Frontal cortex (tissue), 4 donors: ENCODE results near the gene CARM1. TPM values are rescaled to one million over a fixed set of nuclear protein-coding genes. Genes with fewer than 3 reads are reported as not detected.
"Not testable (repeated sequence)": the region's sequence is repeated elsewhere in the genome, so short reads cannot be mapped to it uniquely, and the experiment has no call there.

Experiments
- DNase-seq, 2 donors: peaks; one replicate each; pipeline ENCODE4 v3.0.0; 2012; ENCODE audit warnings: low spot score in 2 of 2
- FAIRE-seq: peaks from 2 replicates; lab custom pipeline; 2012; peaks lifted over from hg19 to GRCh38; lab: Jason Lieb, UNC
- total RNA-seq: library from RNA; depleted of rRNA; stranded (reverse); fragments of >200 nt; gene quantifications from one replicate; pipeline ENCODE4 v1.2.3, GENCODE V29; 2014
- donor health status: control.
- donor health status: control.
- donor health status: control.

CARM1 gene
- total RNA-seq, 1 donor from 2014 or later, result 18.8 TPM

DNA sequence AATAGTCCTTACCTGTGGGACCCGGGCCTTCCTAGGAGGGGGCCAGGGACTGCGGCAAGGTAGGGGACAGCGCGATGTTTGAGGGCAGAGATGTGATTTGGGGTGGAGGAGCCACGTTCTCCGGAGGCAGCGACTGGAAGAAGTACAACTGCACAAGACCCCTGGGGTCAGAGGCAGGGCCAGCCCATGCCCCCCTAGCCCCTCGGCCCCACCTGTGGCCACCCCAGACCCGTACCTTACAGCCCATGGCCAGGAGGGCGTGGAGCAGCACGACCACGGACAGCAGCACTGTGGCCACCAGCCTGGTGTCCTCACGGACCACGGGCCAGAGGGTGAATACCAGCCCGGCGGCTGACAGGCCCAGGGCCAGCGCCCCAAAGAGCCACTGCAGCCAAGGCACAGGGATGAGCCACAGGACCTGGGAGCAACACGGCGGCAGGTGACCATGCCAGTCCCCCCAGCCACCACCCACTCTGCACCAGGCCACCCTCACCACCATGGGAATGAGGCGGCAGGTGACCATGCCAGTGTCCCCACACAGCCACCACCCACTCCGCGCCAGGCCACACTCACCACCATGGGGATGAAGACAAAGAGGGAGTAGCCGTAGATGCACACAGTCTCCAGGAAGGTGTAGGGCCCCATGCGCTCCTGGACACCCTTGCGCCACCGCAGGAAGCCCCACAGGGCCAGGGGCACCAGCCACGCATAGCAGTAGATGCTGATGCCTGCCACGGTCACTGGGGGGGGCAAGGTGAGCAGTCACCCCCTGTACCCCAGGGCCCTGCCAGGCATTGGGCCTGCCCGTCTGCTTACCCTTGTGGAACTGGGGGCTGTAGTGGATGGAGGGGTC lies 52.1 kb downstream of the CARM1 start:
- no peak for FAIRE-seq

DNA sequence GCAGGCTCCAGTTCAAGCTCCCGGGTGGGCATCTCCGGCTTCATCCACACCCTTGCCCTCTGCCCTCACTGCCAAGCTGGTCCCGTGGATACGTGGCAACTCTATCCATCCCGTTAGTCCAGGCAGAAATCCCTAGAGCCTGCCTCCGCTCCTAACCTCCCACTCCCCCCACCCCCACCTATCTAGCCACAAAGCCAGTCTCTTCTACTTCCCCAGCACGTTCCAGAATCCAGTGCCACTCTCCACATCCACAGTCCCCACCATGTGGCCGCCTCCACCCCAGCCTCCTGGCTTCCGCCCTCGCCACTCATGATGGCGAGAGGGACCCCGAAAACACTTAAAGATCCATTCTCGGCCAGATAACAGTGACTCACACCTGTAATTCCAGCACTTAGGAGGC lies 53.2 kb downstream of the CARM1 start:
- no peak for FAIRE-seq
- no peak for DNase-seq

More for the DNA sequence above, 52.1 kb downstream of the CARM1 start:
- DNase-seq, result no peak

DNA sequence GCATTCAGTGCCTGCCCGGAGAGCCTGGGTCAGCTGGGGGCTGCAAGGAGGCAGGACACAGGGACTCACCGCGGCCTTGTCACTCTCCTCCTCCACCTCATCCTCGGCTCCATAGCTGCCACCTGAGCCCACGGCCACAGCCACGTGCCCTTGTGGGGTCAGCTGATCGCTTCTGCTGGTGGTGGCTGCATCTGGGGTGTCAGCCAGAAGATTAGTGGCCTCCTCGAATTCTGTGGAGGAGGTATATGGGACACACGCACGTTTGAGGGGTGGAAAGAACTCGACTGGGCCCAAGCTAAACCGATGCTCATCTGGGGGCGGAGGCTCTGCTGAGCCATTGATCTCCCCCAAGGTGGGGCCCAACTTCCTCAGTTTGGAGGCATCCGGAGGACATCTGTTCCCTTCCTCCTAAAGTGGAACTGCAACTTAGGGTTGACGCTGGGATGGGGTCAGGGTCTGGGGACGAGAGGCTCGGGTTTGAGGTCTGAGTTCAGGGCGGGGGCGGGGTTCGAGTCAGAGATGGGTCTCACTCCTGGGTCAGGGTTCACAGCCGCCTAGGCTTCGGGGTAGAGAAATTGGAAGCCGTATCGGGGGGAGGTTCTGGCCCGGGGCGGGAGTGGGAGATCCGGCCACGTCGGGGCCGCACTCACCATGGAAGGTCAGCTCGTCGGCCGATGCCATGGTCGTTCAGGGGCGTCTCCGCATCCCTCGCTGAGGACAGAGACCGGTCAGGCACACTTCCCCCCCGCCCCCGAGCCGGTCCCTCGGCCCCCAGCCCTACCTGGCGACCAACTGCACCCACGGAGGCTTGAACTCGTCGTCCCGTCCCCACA lies 56.6 kb downstream of the CARM1 start:
- FAIRE-seq (no peak), DNase-seq (peak in 1 of 2 donors; percentile 51)

DNA sequence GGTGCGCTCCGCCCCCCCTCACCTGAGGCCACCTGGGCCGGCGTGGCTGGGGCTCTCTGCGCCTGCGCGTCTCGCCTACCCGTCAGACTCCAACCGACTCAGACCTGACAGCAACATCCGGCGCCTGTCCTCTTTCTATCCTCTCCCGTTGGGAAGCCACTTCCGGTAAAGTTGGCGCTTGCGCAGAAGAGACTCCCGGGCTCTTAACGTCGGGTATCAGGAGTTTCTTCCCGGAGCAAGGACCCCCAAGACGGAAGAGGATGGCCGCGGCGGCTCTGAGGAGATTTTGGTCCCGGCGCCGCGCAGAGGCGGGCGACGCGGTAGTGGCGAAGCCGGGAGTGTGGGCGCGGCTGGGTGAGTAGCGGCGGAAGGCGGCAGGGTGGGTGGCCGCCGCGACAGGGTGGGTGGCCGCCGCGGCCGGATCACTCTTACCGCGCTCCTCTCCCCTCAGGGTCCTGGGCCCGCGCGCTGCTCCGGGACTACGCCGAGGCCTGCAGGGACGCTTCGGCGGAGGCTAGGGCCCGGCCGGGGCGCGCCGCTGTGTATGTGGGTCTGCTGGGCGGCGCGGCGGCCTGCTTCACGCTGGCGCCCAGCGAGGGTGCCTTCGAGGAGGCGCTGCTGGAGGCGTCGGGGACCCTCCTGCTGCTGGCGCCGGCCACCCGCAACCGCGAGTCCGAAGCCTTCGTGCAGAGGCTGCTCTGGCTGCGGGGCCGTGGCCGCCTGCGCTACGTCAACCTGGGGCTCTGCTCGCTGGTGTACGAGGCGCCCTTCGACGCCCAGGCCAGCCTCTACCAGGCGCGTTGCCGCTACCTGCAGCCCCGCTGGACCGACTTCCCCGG lies 57.4 kb downstream of the CARM1 start, which contains the start of the genes TIMM29 and YIPF2:
TSS of gene TIMM29 (plus strand) at position 249 of the 839 bp plus-strand sequence. CDS start at position 261, 12 bp downstream.
TSS of gene YIPF2 (minus strand) at position 77 of the 839 bp plus-strand sequence. CDS start 229 bp downstream, outside the sequence.
- DNase-seq (peak; percentile 96), FAIRE-seq (peak; percentile 6)

DNA sequence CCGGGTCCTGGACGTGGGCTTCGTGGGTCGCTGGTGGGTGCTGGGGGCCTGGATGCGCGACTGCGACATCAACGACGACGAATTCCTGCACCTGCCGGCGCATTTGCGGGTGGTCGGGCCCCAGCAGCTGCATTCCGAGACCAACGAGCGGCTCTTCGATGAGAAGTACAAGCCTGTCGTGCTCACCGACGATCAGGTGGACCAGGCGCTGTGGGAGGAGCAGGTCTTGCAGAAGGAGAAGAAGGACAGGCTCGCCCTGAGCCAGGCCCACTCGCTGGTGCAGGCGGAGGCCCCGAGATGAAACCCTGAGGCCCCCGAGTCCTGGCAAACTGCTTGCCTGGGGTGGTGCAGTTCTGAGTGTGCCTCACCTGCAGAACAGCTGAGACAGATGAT lies 58.0 kb downstream of the CARM1 start:
- no peak for DNase-seq
- no peak for FAIRE-seq

DNA sequence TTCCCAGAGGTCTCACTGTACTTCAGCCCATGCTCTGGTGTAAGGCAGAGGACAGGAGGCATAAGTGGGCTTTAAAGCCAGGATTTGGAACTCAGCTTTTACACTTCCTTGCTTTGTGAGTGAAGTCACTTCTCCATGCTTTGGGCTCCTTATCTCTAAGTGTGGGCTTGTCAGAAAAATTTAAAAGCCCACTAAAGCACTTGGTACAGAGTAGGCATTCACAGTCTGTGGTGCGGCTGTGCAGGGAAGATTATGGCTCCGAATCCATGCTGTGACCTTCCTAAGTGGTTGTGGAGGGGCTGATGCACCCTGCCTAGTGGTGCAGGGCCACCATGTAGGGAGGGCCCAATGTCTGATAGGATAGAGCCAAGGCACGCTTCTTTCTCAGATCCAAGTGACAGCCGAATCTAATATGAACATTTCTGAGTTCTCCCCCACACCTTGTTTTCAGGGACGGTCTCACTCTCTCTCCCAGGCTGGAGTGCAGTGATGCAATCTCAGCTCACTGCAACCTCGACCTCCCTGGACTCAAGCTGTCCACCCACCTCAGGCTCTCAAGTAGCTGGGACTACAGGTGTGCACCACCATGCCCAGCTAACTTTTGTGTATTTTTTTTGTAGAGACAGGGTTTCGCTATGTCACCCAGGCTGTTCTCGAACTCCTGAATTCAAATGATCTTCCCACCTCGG lies 64.2 kb downstream of the CARM1 start:
- FAIRE-seq, result no peak
- no peak for DNase-seq

DNA sequence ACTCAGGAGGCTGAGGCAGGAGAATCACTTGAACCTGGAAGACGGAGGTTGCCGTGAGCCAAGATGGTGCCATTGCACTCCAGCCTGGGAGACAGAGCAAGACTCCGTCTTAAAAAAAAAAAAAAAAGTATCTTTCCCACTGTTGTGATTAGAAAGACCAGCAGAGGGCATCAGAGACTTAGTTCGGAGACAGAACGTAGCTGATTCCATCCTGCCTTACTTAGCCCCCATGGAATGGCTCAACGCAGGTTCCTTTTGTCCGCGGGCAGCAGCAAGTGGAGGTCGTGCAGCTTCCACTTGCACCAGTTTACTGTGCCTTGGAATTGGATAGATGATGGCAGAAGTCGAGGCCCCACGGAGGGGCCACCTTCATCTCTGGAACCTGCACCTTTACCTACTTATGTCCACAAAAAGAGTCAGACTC lies 65.3 kb downstream of the CARM1 start:
- FAIRE-seq, result no peak
- DNase-seq, result peak in 1 of 2 donors; percentile 71

DNA sequence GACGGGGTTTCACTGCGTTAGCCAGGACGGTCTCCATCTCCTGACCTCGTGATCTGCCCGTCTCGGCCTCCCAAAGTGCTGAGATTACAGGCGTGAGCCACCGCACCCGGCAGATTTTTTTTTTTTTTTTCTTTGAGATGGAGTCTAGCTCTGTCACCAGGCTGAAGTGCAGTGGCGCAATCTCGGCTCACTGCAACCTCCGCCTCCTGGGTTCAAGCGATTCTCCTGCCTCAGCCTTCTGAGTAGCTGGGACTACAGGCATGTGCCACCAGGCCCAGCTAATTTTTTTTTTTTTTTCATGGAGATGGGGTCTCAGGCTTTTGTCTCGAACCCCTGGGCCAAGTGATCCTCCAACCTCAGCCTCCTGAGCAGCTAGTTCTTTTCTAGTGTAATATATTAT lies 70.3 kb downstream of the CARM1 start:
- not testable (repeated sequence) for FAIRE-seq, DNase-seq

DNA sequence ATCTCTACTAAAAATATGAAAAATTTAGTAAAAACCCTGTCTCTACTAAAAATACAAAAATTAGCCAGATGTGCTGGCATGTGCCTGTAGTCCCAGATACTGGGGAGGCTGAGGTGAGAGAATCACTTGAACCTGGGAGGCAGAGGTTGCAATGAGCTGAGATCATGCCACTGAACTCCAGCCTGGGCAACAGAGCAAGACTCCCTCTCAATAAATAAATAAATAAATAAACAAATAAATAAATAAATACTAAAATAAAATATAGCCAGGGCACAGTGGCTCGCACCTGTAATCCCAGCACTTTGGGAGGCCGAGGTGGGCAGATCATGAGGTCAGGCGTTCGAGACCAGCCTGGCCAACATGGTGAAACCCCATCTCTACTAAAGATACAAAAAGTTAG lies 72.1 kb downstream of the CARM1 start:
- not testable (repeated sequence) for DNase-seq, FAIRE-seq

DNA sequence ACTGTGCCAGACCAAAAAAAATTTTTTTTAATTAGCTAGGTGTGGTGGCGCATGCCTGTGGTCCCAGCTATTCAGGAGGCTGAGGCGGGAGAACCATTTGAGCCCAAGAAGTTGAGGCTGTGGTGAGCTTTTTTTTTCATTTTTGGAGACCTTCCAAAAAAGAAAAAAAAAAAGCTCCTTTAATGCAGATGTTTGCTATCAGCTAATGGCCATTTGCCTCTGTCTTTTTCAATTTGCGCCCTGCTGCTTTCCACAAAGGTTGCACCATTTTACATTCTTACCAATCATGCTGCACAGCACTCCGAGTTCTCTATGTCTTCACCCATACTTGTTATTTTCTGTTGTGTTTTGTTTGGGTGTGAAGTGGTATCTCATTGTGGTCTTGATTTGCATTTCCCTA lies 73.9 kb downstream of the CARM1 start:
- FAIRE-seq (no peak), DNase-seq (no peak)

DNA sequence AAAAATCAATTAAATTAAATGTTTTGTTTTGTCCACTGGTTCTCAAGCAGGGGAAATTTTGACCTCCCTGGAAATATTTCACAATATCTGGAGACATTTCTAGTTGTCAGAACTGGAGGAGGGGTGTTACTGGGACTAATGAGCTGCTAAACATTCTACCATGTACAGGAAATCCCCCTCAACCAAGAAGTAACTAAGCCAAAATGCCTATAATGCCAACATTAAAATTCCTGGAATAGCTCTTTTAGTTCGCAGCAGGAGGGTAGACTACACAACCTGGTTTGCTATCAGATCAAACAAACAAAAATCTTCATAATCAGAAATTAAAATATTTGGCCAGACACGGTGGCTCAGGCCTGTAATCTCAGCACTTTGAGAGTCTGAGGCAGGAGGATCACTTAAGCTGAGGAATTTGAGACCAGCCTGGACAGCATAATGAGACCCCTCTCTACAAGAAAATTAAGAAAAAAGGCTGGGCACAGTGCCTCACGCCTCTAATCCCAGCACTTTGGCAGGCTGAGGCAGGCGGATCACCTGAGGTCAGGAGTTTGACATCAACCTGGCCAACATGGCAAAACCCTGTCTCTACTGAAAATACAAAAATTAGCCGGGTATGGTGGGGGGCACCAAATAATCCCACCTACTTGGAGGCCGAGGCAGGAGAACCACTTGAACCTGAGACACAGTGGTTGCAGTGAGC lies 75.8 kb downstream of the CARM1 start:
- DNase-seq, result no peak
- no peak for FAIRE-seq

DNA sequence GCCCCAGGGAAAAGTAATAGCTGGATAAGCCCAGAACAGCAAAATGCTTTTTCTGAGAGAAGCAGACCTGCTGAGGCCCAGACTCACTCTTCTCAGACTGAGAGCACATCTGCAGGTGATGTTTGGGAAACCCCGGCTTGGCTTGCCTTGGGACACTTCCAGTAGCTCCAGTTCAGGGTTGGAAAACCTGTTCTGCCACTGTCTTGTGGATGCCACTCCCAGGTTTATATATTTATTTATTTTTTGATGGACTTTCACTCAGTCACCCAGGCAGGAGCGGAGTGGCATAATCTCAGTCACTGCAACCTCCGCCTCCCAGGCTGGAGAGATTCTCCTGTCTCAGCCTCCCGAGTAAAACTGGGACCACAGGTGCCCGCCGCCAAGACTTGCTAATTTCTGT lies 81.5 kb downstream of the CARM1 start:
- FAIRE-seq, result no peak
- no peak for DNase-seq

DNA sequence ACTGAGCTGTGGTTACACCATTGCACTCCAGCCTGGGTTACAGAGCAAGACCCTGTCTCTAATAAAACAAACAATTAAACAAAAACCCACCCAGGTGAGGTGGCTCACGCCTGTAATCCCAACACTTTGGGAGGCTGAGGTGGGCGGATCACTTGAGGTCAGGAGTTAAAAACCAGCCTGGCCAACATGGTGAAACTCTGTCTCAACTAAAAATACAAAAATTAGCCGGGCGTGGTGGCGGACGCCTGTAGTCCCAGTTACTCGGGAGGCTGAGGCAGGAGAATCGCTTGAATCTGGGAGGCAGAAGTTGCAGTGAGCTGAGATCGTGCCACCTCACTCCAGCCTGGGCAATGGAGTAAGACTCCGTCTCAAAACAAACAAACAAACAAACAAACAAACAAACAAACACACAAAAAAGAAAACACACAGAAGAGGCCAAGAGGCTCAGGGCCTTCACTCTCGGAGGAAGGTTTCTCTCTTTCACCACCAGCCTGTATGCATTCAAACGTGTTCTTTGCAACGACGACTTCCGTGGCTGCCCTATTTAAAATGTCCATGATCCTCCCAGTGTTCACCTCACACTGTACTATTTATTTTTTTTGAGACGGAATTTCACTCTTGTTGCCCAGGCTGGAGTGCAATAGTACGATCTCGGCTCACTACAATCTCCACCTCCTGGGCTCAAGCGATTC lies 88.1 kb downstream of the CARM1 start:
- DNase-seq, FAIRE-seq: not testable (repeated sequence)

DNA sequence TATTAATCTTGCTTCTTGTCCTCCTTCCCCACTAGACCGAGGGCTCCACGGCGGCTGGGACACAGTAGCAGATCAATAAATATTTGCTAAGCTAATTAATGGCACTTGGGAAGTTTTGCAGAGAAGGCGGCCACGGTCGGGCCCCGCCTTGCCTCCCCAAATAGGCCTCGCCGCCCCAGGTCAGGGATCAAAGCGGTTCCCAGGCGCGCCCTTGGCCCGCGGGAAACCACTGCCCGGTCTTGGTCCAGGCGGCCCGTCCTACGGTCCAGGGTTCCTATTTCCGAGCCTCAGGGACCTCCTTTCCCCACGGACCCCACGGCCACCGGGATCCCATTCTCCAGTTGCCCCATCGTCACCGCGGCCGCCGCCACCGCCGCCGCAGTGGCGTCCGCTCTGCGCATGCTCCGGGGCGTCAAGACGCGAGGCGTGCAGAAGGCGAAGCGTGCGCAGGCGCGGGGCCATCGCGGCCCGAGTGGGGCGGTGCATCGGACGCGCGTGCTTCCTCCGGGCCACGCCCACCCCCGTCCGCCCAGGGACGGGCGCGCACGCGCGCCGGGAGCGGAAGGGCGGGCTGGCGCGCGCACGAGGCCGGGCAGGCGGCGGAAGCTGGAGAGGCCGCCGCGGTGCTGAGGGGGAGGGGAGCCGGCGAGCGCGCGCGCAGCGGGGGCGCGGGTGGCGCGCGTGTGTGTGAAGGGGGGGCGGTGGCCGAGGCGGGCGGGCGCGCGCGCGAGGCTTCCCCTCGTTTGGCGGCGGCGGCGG lies 89.1 kb downstream of the CARM1 start, which contains the start of gene SMARCA4:
TSS of gene SMARCA4 (plus strand) at position 717 of the 759 bp plus-strand sequence. CDS start 23,122 bp downstream, outside the sequence.
- DNase-seq (peak; percentile 99 to 100), FAIRE-seq (no peak)

DNA sequence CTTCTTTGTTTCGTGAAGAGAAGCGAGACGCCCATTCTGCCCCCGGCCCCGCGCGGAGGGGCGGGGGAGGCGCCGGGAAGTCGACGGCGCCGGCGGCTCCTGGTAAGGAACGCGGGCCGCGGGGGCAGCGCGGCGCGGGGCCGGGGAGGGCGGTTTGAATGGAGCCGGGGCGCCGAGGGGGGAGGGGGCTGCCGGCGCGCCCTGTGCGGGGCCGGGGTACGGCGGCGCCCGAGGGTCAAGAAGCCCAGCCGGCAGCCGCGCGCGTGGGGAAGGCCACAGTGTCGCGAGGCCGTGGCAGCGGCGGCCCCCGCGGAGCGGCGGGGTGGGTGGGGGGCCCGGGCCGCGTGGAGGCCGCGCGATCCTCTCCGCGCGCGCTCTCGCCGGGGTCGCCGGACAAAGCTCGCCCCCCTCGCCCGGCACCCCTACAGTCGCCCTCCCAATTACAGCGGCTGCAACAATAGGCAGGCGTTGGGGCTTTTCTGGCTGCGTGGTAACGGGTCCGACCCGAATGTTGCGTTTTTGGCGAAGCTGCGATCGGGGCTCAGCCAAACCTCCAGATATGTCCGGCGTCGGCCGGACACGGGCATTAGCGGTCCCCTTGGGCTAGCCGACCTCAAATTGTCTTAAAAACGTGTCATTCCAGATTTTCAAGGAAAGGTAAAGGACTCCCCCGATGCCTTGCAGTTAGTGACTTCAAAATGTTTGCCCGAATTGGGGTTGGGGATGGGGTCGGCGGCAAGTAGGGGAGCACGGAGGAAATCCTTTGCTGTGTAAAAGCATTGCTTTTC lies 89.9 kb downstream of the CARM1 start:
- peak in 1 of 2 donors; percentile 91 for DNase-seq
- no peak for FAIRE-seq

DNA sequence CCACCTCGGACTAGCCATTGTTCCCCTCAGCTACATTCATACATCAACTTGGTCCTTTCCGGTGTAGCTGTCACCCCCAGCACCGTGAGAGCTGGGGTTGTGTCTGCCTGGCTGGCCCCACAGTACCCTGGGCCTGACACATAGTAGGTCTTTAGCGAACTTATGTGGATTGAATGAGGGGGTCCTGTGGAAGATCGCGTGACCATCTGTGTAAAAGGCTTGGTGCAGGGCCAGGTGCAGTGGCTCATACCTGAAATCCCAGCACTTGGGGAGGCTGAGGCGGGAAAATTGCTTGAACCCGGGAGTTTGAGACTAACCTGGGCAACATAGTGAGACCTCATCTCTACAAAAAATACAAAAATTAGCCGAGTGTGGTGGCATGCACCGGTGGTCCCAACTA lies 91.5 kb downstream of the CARM1 start:
- no peak for FAIRE-seq

More for the DNA sequence above, 91.5 kb downstream of the CARM1 start:
- DNase-seq, result no peak
